HCT116 (cell line): Measurements from ENCODE around the gene VEZF1. TPM values are rescaled to one million over a fixed set of nuclear protein-coding genes. Genes with fewer than 3 reads are reported as not detected.

Experiments used
- ATAC-seq: fragments of 200-7000 bp; cut with Tn5 transposase; 2 replicates; pipeline ENCODE4 v1.9.1; 2020; ENCODE audit warnings: mild to moderate bottlenecking, moderate library complexity
- BruUV-seq: library from RNA; stranded (reverse); fragments of 400-500 nt; replicated peaks from 2 replicates; lab custom pipeline; 2021; lab: Mats Ljungman, UMichigan
- CTCF ChIA-PET: fragments of 300-600 bp; sonication (Branson Sonifier 250); formaldehyde crosslinking; loops from one replicate; lab custom pipeline; 2021; ENCODE audit warnings: antibody characterized with exemption; lab: Charles Lee
- POLR2A ChIA-PET: fragments of 300-600, 350-600 bp; sonication (Branson Sonifier 250); formaldehyde crosslinking; loops from one replicate; lab custom pipeline; 2021; ENCODE audit warnings: antibody characterized with exemption; lab: Charles Lee
- RAD21 ChIA-PET, 2 experiments: fragments of 300-600 bp; sonication (Branson Sonifier 250); formaldehyde crosslinking; loops; one replicate each; lab custom pipeline; 2023; ENCODE audit warnings: low total read pairs in 2 of 2; ENCODE audit not compliant: uncharacterized antibody in 2 of 2, unreplicated experiment in 2 of 2, low non-redundant PET in 1 of 2; lab: Charles Lee
- DNase-seq: peaks from one replicate; pipeline ENCODE4 v3.0.0-alpha.2; 2010; ENCODE audit warnings: low read depth, low spot score
- H2AFZ ChIP-seq: fragments of 200-600 bp; shearing (Covaris generic), sonication (generic); 2 replicates; pipeline ENCODE4 v1.6.1; 2017; ENCODE audit warnings: low read depth, mixed run types, mixed read lengths, antibody characterized with exemption, low read length; ENCODE audit not compliant: poor library complexity, severe bottlenecking
- H3K27ac ChIP-seq: 2 replicates; pipeline ENCODE4 v1.5.1; 2012; ENCODE audit warnings: low read depth, low read length
- H3K27me3 ChIP-seq: fragments of 200-600 bp; sonication (generic); 2 replicates; pipeline ENCODE4 v1.6.1; 2016; ENCODE audit warnings: mixed run types, low read length, mixed read lengths; ENCODE audit not compliant: insufficient read depth
- H3K36me3 ChIP-seq, 2 experiments: fragments of 200-500 bp in 1 of 2; fragments of 200-600 bp in 1 of 2; sonication (Bioruptor generic) in 1 of 2; sonication (generic) in 1 of 2; 2 replicates each; pipeline versions ENCODE4 v1.5.1 to v1.6.1; 2014 to 2016; ENCODE audit warnings: low read length in 2 of 2, inconsistent platforms in 1 of 2, mixed read lengths in 1 of 2, mixed run types in 1 of 2; ENCODE audit not compliant: insufficient read depth in 2 of 2, control insufficient read depth in 1 of 2
- H3K4me1 ChIP-seq, 2 experiments: fragments of 200-600 bp in 1 of 2; sonication (generic) in 1 of 2; 2 replicates each; pipeline versions ENCODE4 v1.5.1 to v1.6.1; 2012 to 2017; ENCODE audit warnings: low read length in 2 of 2, inconsistent platforms in 1 of 2, mild to moderate bottlenecking in 1 of 2, mixed read lengths in 1 of 2, mixed run types in 1 of 2, moderate library complexity in 1 of 2; ENCODE audit not compliant: insufficient read depth in 2 of 2, control insufficient read depth in 1 of 2
- H3K4me2 ChIP-seq: fragments of 200-600 bp; sonication (generic); 2 replicates; pipeline ENCODE4 v1.6.1; 2017; ENCODE audit warnings: mixed run types, low read length, mixed read lengths
- H3K4me3 ChIP-seq, 2 experiments: fragments of 200-600 bp in 1 of 2; sonication (generic) in 1 of 2; replicated peaks in 1 of 2; 2 replicates each; pipeline ENCODE4 v1.5.1; 2011 to 2016; ENCODE audit warnings: low read length in 2 of 2, control low read depth in 1 of 2, low read depth in 1 of 2, mild to moderate bottlenecking in 1 of 2, mixed read lengths in 1 of 2, mixed run types in 1 of 2
- H3K79me2 ChIP-seq: fragments of 200-600 bp; sonication (generic); 2 replicates; pipeline ENCODE4 v1.6.1; 2017; ENCODE audit warnings: mild to moderate bottlenecking, mixed run types, low read length, moderate library complexity, mixed read lengths; ENCODE audit not compliant: insufficient read depth
- H3K9ac ChIP-seq: fragments of 200-600 bp; sonication (generic); 2 replicates; pipeline ENCODE4 v1.6.1; 2016; ENCODE audit warnings: low read length, mixed read lengths
- H3K9me2 ChIP-seq: fragments of 200-600 bp; sonication (generic), shearing (Covaris generic); 2 replicates; pipeline ENCODE4 v1.6.1; 2017; ENCODE audit warnings: mixed run types, mild to moderate bottlenecking, moderate library complexity; ENCODE audit not compliant: insufficient read depth
- H3K9me3 ChIP-seq, 2 experiments: fragments of 200-500 bp in 1 of 2; fragments of 200-600 bp in 1 of 2; sonication (Bioruptor generic) in 1 of 2; sonication (generic) in 1 of 2; 2 replicates each; pipeline ENCODE4 v1.6.1; 2014 to 2017; ENCODE audit warnings: low read length in 2 of 2, mixed read lengths in 2 of 2, inconsistent platforms in 1 of 2, low read depth in 1 of 2, mild to moderate bottlenecking in 1 of 2, mixed run types in 1 of 2, moderate library complexity in 1 of 2; ENCODE audit not compliant: control insufficient read depth in 1 of 2, insufficient read depth in 1 of 2
- H4K20me1 ChIP-seq: fragments of 200-600 bp; sonication (generic), shearing (Covaris generic); 2 replicates; pipeline ENCODE4 v1.6.1; 2017; ENCODE audit warnings: mixed run types, mild to moderate bottlenecking, moderate library complexity; ENCODE audit not compliant: insufficient read depth
- CBX3 ChIP-seq: IDR thresholded peaks from 2 replicates; pipeline ENCODE4 v1.6.1; 2012; ENCODE audit warnings: low read depth
- CEBPB ChIP-seq: IDR thresholded peaks from 2 replicates; pipeline ENCODE4 v1.6.1; 2012; ENCODE audit warnings: low read depth
- POLR2A ChIP-seq: IDR thresholded peaks from 2 replicates; pipeline ENCODE4 v1.7.0; 2011; ENCODE audit warnings: borderline replicate concordance; ENCODE audit not compliant: insufficient read depth, insufficient read length; ENCODE audit errors: extremely low read depth
- SIN3A ChIP-seq: IDR thresholded peaks from 2 replicates; pipeline ENCODE4 v1.6.1; 2012; ENCODE audit warnings: low read depth
- SP1 ChIP-seq: IDR thresholded peaks from 2 replicates; pipeline ENCODE4 v1.6.1; 2012; ENCODE audit warnings: low read depth
- YY1 ChIP-seq: IDR thresholded peaks from 2 replicates; pipeline ENCODE4 v1.6.1; 2011; ENCODE audit warnings: low read length, low read depth, moderate library complexity, mild to moderate bottlenecking; ENCODE audit not compliant: insufficient replicate concordance; ENCODE audit errors: extremely low read depth
- ZBTB33 ChIP-seq: IDR thresholded peaks from 2 replicates; pipeline ENCODE4 v1.6.1; 2011; ENCODE audit warnings: mild to moderate bottlenecking, low read length, moderate library complexity; ENCODE audit not compliant: insufficient replicate concordance; ENCODE audit errors: extremely low read depth
- ZFX ChIP-seq: fragments of 450-650 bp; IDR thresholded peaks from 2 replicates; pipeline ENCODE4 v1.6.1; 2017
- intact Hi-C: fragments of 100-400 bp; cut with micrococcal nuclease; formaldehyde crosslinking; loops from 2 replicates; pipeline ENCODE4 v1.10.0; 2022
- total RNA-seq: library from RNA; stranded (reverse); gene quantifications from one replicate; pipeline ENCODE4 v1.2.1, GENCODE V29; 2021; ENCODE audit not compliant: unreplicated experiment
- TF ChIP-seq, protein P1 (sequence below), 3 experiments: fragments of 200-600 bp in 1 of 3; sonication (generic) in 1 of 3; IDR thresholded peaks in 2 of 3; conservative IDR thresholded peaks in 1 of 3; 2 replicates each; pipeline ENCODE4 v1.5.1; 2012 to 2017; ENCODE audit warnings: low read depth in 2 of 3, low read length in 2 of 3, antibody characterized with exemption in 1 of 3, borderline replicate concordance in 1 of 3, control low read depth in 1 of 3, mild to moderate bottlenecking in 1 of 3, mixed read lengths in 1 of 3, mixed run types in 1 of 3, moderate library complexity in 1 of 3; ENCODE audit not compliant: insufficient read depth in 1 of 3
- TF ChIP-seq, protein P2 (sequence below): IDR thresholded peaks from 2 replicates; pipeline ENCODE4 v1.6.1; 2012

The VEZF1 gene
- total RNA-seq, 1 experiment from 2014 or later, result 70.2 TPM

DNA sequence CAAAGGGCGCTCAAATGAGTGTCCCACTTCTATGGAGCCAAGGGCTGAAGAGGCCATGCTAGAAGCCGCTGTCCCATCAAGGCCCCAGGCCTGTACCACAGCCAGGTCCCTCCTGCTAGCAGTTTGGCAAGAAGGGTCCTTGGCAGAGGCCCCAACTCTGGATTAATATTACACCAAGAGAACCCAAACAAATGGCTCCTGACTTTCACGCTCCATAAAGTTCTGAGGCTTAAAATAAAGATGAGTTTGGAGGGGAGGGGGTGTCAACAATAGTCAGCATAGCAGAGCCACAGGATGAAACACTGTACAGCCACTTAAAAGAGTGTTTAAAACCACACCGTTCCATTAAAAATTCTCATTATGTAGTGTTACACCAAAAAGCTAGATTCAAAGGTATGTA lies 63.4 kb downstream of the VEZF1 start:
- no peak overlapping the region for H3K9ac ChIP-seq
- H3K27ac ChIP-seq, result no peak overlapping the region
- H3K4me1 ChIP-seq, result peaks cover 24 to 60% of the 10 kb centered on the region in 2 experiments
- H3K36me3 ChIP-seq, result no peaks in the 10 kb centered on the region; a peak in 1 of 4 replicates
- BruUV-seq, result no TSS peak
- ATAC-seq, result no peak
- ChIA-PET CTCF (interaction anchor here (1.3 kb wide), 1 partner anchor 75 kb away, joined by 3 read pairs; no protein-coding TSS in a partner anchor), POLR2A (no interaction called here)
- H3K4me3 ChIP-seq, result no peak overlapping the region
- H3K9me3 ChIP-seq, result no peaks in the 10 kb centered on the region
- no peak for TF ChIP-seq CEBPB
- no peak for TF ChIP-seq SP1
- no peak for TF ChIP-seq SIN3A
- TF ChIP-seq YY1, result no peak
- TF ChIP-seq ZBTB33, result no peak
- TF ChIP-seq, protein P1, sequence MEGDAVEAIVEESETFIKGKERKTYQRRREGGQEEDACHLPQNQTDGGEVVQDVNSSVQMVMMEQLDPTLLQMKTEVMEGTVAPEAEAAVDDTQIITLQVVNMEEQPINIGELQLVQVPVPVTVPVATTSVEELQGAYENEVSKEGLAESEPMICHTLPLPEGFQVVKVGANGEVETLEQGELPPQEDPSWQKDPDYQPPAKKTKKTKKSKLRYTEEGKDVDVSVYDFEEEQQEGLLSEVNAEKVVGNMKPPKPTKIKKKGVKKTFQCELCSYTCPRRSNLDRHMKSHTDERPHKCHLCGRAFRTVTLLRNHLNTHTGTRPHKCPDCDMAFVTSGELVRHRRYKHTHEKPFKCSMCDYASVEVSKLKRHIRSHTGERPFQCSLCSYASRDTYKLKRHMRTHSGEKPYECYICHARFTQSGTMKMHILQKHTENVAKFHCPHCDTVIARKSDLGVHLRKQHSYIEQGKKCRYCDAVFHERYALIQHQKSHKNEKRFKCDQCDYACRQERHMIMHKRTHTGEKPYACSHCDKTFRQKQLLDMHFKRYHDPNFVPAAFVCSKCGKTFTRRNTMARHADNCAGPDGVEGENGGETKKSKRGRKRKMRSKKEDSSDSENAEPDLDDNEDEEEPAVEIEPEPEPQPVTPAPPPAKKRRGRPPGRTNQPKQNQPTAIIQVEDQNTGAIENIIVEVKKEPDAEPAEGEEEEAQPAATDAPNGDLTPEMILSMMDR (IDR thresholded peaks at IDR 0.05 in 2 of 3, conservative IDR thresholded peaks at IDR 0.05 in 1 of 3; ENCODE audit: borderline replicate concordance in 1 of 3, insufficient read depth in 1 of 3, low read depth in 2 of 3, low read length in 2 of 3), result no peak
- no peak for TF ChIP-seq POLR2A
- TF ChIP-seq ZFX, result no peak
- no peak for TF ChIP-seq CBX3
- TF ChIP-seq, protein P2, sequence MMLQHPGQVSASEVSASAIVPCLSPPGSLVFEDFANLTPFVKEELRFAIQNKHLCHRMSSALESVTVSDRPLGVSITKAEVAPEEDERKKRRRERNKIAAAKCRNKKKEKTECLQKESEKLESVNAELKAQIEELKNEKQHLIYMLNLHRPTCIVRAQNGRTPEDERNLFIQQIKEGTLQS, result no peak
- TF ChIP-seq, all 23 proteins: peak for 0
- Histone ChIP-seq H3K9me2 (no peaks in the 10 kb centered on the region), H2AFZ (no peak overlapping the region), H3K79me2 (peaks cover 80% of the 10 kb centered on the region), H3K27me3 (no peaks in the 10 kb centered on the region), H4K20me1 (no peaks in the 10 kb centered on the region), H3K4me2 (no peak overlapping the region)
- RAD21 ChIA-PET, result no interaction called here
- no peak for DNase-seq
- intact Hi-C loops, result no loop called here

Other genes starting within 250 kb of the VEZF1 start
- gene CCDC182, start 243.0 kb downstream of the VEZF1 start, total RNA-seq, result not detected
- gene MRPS23, start 138.2 kb downstream of the VEZF1 start, total RNA-seq, result 109 TPM
- gene CUEDC1, start 32.8 kb downstream of the VEZF1 start, total RNA-seq, result 60.2 TPM
- gene SRSF1, start 19.0 kb upstream of the VEZF1 start, total RNA-seq, result 434 TPM
- gene DYNLL2, start 95.2 kb upstream of the VEZF1 start, total RNA-seq, result 54.9 TPM
- not detected for gene OR4D1, start 160.1 kb upstream of the VEZF1 start, total RNA-seq
- not detected for gene OR4D2, start 178.7 kb upstream of the VEZF1 start, total RNA-seq
- not detected for gene EPX, start 204.5 kb upstream of the VEZF1 start, total RNA-seq
- gene MKS1, start 231.0 kb upstream of the VEZF1 start, total RNA-seq, result 29.8 TPM